ENCODE measurements around the gene UNC5A.

The UNC5A gene

GRCh38 chr5:176822041-176822792 lies 11.9 kb downstream of the UNC5A start:
- no peak for DNase-seq

DNA sequence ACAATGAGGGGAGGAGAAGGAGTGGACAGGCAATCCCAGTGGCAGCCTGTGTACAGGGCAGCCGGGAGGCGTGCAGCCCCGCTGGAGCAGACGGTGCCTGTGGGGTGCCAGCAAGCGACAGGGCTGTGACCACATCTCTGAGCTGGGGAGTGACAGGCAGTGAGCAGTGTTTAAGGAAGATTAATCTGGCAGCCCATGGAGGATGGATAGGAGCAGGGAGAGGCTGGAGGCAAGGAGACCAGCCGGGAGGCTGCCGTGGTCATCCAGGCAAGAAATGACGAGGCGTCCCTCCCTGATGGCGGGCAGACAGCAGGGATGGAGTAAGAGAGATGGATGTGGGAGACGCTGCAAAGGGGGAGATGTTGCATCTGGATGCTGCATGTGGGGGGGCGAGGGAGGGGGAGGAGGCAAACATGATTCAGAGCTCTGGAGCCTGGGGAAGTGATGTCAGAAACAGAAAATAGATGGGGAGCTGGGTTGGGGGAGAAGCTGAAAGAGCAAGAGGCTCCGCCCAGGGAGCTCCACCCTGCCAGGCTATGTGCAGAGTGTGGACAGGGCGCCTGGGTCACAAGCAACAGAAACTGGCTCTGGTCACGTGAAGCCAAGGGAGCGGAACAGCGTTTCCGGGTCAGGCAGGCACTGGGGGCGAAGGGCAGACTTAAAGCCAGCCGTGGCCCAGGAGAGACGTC lies 12.6 kb downstream of the UNC5A start:
- DNase-seq: no peak

DNA sequence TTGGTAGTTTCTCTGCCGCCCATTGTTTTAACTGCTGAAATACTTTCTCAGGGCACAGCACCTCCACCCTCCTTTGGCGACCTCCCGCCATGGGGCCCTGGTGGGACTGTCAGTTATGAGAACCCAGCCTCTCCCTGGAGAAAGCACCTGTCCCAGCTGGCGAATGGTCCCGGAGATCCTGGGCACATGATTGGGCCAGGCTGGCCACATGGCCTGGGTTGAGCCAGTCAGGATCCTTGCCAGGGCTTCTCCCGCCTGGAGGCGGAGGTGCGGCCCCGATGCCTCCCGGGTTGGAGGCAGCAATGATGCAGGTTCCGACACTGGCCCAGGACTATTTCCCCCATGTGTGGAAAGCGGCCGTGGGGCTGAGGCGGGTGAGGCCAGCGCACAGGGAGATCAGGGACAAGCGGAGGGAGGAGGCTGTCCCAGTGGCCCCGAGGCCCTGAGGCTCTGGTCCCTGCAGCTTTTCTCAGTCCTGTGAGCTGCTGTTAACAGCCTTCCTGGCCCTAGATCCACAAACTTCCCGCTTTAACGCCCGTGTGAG lies 13.6 kb downstream of the UNC5A start:
- no peak for DNase-seq

GRCh38 chr5:176824604-176825003 lies 14.2 kb downstream of the UNC5A start:
- no peak for DNase-seq

- no peak for DNase-seq
Observed at GRCh38 chr5:176825234-176825633, 14.9 kb downstream of the UNC5A start.

DNA sequence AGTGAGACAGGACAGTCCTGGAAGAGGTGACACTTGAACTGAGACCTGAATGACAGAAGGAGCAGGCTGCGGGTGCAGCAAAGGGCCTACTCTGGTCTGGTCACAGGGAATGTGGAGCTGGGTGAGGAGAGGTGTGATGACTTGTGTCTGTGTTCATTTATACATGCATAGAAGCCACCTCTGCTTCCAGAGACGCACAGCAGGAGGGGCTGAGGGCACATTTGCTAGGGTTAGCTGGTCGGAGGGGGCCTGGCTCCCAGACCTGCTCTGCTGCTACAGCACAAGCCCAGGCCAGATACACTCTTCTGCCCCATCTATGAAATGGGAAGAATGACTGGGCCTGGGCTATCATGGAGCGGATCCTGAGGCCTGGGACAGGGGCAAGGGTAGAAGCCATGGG lies 15.6 kb downstream of the UNC5A start:
- no peak for DNase-seq

DNA sequence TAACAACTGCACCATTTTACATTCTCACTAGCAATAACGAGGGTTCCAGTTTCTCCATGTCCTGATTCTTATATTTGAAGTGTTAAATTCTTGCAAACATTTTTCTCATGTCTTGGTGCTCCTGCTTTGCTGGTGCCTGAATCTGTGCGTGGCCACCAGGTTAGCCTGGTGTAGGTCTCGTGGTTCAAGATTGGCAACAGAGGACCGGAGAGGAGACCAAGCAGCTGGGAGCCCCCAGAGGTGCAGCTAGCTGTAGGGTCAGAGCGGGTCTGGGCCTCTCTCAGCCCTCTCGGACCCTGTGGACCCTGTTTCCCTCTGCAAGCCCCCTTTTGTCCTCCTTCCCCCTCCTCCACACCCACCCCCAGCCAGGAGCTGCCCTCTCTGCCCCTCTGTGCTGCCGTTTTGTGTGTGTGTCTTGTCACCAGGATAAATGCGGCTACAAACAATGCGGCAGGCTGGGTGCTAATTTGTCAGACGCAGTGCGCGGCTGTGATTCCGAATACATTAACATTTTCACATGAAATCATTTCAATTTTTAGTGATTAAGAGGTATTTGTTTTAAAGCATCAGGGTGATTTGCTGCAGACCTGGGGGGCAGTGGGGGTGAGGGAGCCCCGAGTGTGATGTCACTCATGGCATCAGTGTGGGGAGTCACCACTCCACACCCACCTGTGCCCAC lies 17.5 kb downstream of the UNC5A start:
- DNase-seq: no peak

DNA sequence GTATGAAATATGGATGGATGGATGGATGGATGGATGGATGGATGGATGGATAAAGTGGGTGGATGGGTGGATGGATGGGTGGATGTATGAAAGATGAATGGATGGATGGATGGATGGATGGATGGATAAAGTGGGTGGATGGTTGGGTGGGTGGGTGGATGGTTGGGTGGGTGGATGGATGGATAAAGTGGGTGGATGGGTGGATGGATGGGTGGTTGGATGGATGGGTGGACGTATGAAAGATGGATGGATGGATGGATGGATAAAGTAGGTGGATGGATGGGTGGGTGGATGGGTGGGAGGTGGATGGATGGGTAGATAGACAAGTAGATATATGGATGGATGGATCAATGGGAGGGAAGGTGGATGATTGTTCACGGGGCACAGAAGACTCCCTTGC lies 19.0 kb downstream of the UNC5A start:
- DNase-seq: no peak

DNA sequence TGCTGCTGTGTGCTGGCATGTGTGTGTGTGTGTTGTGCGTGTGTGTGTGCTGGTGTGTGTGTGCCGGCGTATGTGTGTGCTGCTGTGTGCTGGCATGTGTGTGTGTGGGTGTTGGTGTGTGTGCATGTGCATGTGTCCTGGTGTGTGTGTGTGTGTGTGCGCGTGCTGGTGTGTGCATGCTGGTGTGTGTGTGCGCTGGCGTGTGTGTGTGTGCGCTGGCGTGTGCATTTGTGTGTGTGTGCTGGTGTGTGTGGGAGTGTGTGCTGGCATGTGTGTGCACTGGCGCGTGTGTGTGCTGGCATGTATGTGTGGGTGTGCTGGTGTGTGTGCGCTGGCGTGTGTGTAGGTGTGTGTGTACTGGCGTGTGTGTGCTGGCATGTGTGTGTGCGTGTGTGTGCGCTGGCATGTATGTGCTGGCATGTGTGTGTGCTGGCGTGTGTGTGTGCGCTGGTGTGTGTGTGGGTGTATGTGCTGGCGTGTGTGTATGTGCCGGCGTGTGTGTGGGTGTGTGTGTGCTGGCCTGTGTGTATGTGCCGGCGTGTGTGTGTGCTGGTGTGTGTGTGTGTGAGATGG lies 20.1 kb downstream of the UNC5A start:
- DNase-seq: no peak

DNA sequence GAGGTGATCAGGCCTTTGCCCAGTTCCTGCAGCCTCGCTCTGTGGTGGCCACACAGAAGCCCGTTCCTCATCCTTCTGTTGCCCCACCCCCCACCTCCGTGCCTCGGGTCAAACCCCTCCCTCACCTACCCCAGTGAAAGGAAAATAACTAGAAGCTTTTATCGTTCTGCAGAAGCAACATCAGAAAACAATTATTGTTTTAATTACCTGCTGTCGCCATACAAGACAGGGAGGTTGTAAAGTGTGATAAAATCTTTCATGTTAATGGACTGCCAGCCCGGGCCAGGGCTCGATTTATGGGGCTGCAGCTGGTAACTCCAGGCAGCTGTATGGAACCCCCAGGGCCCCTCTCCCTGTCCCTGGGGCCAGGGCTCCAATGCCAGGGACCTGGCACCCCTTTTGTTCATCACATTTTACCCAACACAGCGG lies 20.6 kb downstream of the UNC5A start:
- no peak for DNase-seq

DNA sequence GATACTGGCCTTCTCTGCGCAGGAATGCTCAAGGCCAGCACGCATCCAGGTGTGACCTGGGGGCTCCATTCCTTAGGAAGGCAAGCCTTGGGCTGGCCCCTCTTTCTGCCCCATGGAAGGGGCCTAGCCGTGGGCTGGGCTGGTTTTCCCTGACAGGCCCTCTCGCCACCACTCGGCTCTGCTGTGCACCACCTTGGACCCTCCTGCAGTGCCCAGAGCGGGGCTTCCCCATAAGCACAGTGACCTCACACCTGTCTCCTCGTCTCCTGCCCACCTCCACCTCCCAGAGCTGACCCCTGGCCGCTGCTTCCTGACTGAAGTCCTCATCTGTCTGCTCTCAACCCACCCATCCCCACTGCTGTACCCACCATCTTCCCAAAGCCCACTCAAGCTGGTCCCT lies 21.1 kb downstream of the UNC5A start:
- no peak for DNase-seq

- no peak for DNase-seq
Observed at GRCh38 chr5:176832162-176832561, 21.8 kb downstream of the UNC5A start.

DNA sequence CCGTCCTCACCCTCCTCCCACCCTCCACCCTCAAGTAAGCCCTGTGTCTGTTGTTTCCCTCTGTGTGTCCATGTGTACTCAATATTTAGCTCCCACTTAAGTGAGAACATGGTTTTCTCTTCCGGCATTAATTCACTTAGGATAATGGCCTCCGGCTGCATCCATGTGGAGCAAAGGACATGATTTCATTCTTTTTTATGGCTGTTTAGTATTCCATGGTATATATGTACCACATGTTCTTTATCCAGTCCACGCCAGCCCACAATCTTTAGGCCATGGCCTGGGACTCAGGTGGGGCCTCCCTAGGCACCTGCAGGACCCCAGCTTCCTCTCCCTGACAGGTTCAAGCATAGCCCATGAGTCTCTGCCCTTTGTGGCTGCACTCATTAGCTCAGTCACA lies 22.9 kb downstream of the UNC5A start:
- DNase-seq: no peak

- no peak for DNase-seq
Observed at GRCh38 chr5:176835918-176836317, 25.6 kb downstream of the UNC5A start.

GRCh38 chr5:176836811-176837706 lies 26.7 kb downstream of the UNC5A start:
- DNase-seq: no peak

DNA sequence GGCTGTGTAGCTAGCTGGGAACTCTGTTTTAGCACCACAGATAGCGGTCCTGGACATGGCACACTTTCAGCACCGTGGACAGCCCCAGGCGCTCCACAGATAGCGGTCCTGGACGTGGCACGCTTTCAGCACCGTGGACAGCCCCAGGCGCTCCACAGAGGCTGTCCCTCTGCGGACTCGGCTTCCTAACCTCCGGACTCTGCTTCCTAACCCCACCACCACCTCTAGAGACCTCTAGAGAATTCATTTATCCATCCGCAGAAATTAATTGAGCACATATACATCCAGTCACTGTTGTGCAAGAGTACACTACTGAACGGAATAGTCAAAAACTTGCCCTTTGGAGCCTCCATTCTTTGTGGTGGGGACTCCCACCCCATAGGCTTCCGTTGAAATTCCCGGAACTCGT lies 27.4 kb downstream of the UNC5A start:
- DNase-seq: no peak

- DNase-seq: no peak
Observed at GRCh38 chr5:176843673-176844072, 33.3 kb downstream of the UNC5A start.

DNA sequence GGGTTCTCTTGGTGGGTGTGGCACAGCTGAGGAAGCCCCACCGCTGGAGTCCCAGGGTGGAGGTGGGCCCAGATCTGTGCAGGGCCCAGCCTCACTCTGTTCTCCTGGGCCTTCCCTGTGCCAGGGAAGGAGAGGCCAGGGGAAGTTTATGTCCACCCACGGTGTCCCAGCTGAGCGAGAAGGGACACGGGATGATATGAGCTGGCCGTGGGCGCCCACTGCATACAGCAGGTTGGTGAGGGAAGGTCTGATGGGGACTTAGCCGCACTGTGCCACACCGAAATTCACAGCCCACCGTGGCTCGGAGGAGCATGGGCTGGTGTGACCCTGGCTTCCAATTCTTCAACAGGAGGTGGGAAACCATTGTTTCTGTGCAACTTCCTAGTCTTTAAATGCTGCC lies 33.9 kb downstream of the UNC5A start:
- no peak for DNase-seq

- no peak for DNase-seq
Observed at GRCh38 chr5:176844706-176845391, 34.5 kb downstream of the UNC5A start.

GRCh38 chr5:176845392-176845713 lies 35.0 kb downstream of the UNC5A start:
- DNase-seq: no peak

DNA sequence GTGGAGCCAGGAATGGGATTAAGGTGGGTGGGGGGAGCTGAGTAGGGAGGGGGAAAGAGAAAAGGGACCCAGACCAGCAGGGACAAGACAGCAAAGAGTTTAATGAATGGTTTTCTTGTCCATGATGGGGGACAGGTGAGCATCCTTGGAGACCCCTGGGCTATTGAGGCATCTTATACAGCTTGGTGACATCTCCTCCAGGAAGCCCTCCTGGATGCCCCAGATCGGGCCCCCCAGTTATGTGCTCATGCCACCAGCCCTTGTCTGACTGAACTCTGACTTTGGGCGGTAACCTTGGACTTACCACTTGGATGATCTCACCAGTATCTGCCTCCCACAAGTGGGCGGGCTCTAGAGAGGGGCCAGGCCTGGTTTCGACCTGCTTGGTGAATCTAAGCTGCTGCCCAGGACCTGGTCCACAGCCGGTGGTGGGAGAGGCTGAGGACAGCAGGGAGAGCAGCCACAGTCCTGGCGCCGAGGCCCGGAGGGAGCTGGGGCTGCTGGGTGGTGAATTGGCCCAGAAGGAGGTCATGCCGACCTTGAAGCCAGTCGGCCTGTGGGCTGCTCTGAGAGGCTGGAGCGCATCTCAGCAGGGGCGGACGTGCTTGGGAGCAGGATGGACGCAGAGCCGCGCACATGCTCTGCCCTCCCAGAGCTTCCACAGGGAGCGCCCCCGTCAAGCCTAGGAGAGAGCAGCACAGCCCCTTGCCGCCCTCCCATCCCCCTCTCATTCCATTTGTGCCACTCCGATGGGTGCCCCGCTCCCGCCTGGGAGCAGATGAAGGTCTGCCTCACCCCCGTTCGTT lies 36.2 kb downstream of the UNC5A start:
- no peak for DNase-seq

All from NCI-H2107 (cell line).